Measurements from ENCODE around the gene DENND1A.

The DENND1A gene

DNA sequence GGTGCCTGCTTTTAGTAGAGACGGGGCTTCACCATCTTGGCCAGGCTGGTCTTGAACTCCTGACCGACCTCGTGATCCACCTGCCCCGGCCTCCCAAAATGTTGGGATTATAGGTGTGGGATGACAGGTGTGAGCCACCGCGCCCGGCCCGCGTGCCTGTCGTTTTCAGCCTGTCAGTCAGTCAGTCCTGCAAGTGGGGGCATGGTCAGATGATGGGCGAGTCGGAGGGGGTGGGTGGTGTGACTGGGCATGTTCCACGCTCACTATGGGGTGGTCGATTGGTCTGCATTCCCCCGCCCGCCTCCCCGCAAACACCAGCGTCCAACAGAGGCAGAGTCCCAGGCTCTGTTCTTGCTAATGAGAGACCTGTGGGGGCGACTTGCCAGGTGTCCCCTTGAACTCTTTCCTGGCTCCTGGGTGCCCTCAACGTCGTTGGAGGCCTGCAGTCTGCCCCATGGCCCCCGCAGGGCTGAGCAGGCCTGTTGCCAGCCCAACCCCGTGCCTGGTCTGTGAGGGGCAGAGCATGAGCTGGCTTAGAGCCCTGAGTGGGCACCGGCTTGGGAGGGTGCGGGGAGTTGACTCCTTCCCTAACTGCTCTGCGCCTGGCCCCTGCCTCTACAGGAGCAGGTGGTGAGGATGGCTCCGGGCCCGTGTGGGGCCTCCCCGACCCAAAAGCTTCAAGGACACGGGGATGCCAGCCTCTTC, 550.8 kb downstream of the DENND1A start:
- TF ChIP-seq, protein P1, sequence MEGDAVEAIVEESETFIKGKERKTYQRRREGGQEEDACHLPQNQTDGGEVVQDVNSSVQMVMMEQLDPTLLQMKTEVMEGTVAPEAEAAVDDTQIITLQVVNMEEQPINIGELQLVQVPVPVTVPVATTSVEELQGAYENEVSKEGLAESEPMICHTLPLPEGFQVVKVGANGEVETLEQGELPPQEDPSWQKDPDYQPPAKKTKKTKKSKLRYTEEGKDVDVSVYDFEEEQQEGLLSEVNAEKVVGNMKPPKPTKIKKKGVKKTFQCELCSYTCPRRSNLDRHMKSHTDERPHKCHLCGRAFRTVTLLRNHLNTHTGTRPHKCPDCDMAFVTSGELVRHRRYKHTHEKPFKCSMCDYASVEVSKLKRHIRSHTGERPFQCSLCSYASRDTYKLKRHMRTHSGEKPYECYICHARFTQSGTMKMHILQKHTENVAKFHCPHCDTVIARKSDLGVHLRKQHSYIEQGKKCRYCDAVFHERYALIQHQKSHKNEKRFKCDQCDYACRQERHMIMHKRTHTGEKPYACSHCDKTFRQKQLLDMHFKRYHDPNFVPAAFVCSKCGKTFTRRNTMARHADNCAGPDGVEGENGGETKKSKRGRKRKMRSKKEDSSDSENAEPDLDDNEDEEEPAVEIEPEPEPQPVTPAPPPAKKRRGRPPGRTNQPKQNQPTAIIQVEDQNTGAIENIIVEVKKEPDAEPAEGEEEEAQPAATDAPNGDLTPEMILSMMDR (IDR thresholded peaks at IDR 0.05; ENCODE audit: control insufficient read depth, extremely low read depth, insufficient read depth): no peak
- DNase-seq (ENCODE audit: low read depth): no peak
- no peak overlapping the region for H3K4me3 ChIP-seq (ENCODE audit: low read depth, low read length)

DNA sequence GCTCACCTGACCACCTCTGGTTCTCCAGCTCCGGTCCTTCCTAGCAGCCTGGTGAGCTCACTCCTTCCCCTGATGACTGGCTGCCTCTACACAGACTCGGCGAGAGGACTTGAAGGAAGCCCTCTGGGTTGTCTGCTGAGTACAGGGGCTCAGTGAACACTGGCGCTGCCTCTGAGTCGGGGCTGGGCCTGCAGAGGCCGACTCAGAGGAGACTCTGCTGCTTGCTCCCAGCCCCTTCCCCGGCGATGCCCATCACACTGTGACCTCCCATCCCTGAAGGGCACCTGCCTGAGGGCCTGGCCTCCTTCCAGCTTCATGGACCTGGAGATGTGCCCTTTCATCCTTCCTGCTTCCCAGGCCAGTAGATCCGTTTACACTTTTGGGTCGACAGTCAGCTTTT, 551.9 kb downstream of the DENND1A start:
- TF ChIP-seq, protein P1 (IDR thresholded peaks at IDR 0.05; ENCODE audit: control insufficient read depth, extremely low read depth, insufficient read depth): no peak
- DNase-seq (ENCODE audit: low read depth): no peak
- H3K4me3 ChIP-seq (ENCODE audit: low read depth, low read length): no peak overlapping the region

DNA sequence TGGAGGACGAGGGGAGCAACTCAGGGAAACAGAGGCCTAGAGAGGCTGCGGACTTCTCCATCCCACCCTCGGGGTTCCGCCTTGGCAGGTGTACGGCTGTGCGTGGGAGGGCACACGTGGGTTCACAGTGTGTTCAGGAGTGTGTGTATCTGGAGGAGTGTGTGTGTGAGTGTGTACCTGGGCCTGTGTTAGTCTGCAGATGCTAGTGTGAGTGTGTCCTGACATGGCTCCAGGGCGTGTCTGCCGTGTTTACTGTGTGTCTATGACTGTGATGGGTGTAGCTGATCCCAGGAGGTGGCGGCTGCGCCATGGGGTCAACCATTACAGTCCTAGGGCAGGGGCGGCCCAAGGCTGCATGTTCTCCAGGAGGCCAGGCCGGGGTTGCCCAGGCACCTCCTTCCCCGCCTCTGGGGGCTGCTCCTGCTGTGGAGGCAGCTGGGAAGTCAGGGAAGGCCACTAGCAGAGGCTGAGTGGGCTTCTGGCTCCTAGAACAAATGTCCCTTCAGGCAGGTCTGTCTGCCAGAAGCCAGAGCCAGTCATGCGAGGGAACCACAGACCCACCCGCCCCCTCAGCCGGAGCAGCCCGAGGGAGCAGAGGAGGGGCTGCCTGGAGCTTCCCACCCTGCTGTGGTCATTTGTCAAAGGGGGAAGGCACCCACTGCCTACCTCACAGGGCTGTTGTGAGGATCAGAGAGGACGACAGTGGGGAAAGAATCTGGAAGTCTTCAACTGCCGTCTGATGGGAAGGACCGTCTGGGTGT, 552.5 kb downstream of the DENND1A start:
- no peak overlapping the region for H3K4me3 ChIP-seq (ENCODE audit: low read depth, low read length)
- DNase-seq (ENCODE audit: low read depth): no peak
- TF ChIP-seq, protein P1 (IDR thresholded peaks at IDR 0.05; ENCODE audit: control insufficient read depth, extremely low read depth, insufficient read depth): no peak

DNA sequence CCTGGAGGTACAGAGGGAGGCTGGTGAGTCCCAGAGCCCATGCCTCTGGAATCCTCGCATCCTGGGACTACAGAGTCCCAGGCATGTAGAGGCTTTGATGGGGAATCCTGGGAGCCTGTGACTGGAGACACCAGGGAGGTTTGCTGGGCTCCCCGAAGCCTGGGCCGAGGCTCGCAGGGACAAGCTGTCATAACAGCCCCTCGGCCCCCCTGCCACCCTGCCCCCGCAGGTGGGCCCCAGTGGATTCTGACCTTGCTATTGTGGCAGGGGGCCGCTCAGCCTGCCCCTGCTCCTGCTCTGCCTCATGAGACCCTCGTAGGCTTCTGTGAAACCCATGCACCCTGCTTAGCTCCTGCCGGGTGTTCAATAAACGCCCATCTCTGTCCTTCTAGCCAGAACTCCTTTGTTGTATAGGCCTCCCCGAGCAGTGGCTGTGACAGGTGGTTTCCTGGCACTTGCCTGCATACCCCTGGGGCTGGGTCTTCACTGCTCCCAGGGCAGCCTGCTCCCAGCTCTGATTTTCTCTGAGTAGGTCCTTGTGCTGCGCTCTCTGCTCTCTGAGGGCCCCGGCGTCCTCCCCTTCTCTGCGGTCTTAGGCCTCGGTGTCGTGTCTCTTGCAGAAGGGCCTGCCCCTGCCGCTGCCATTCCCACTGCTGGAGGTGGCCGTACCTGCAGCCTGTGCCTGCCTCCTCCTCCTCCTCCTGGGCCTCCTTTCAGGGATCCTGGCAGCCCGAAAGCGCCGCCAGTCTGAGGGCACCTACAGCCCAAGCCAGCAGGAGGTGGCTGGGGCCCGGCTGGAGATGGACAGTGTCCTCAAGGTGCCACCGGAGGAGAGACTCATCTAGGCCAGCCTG, 553.5 kb downstream of the DENND1A start:
- TF ChIP-seq, protein P1 (IDR thresholded peaks at IDR 0.05; ENCODE audit: control insufficient read depth, extremely low read depth, insufficient read depth): no peak
- H3K4me3 ChIP-seq (ENCODE audit: low read depth, low read length): no peak overlapping the region
- DNase-seq (ENCODE audit: low read depth): no peak

DNA sequence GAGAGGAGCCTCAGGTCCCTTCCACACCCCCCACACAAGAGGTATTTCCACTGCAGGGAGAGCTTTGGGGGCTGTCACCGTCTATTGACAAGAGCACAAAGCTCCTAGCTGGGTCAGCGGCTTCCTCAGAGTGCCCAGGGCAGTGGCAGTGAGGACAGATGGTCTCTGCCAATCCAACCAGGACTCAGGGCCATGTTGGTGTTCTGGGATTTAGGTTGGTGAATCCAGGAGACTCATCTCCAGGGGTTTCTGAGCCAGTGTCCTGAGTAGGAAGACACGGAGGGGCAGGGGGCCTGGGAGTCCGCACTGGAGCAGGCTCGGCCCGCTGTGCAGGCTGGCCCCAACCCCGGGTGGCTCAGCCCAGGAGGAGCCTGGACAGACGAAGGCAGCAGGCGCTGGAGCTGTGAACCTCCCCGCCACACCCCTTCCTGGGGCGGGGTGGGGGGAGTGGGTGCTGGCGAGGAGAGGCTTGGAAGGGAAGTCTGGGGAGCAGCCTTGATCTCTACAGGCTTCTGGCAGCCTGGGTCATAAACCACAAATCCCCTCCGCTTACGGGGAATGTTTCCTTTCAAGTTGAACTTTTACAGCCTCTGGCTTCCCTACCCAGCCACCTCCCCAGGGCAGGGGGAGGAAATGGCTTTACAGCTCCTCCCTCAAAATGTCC, 554.3 kb downstream of the DENND1A start:
- DNase-seq (ENCODE audit: low read depth): no peak
- H3K4me3 ChIP-seq (ENCODE audit: low read depth, low read length): no peak overlapping the region
- TF ChIP-seq, protein P1 (IDR thresholded peaks at IDR 0.05; ENCODE audit: control insufficient read depth, extremely low read depth, insufficient read depth): no peak

DNA sequence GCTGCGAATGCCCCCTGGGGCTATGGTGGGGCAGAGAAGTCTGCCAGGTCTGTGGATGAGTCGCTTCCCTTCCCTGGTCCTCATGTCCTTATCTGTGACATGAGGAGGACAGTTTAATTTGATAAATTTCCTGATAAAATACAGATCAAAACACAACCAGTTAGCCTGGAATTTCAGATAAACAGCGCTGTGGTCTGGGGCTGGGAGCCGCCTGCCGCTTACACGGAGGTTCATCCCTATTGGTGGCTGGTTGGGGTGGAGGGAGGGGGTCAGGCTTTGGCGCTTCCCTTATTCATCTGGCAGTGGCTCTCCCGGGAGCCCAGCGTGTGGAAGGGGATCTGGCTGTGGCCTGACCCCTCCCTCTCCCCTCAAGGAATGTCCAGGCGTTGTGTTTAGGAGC, 556.0 kb downstream of the DENND1A start:
- TF ChIP-seq, protein P1 (IDR thresholded peaks at IDR 0.05; ENCODE audit: control insufficient read depth, extremely low read depth, insufficient read depth): no peak
- DNase-seq (ENCODE audit: low read depth): no peak
- no peak overlapping the region for H3K4me3 ChIP-seq (ENCODE audit: low read depth, low read length)

Data from LNCaP clone FGC (cell line).